Vagina (tissue), 2 donors: ENCODE results near the gene CIBAR2. TPM values are rescaled to one million over a fixed set of nuclear protein-coding genes. Genes with fewer than 3 reads are reported as not detected.

Source experiments
- DNase-seq, 2 donors: peaks; one replicate each; pipeline ENCODE4 v3.0.0-alpha.2; 2017; ENCODE audit errors: extremely low spot score in 2 of 2
- H3K27ac ChIP-seq: fragments of 200-600 bp; sonication (generic); one replicate; pipeline ENCODE4 v1.5.1; 2019
- H3K27me3 ChIP-seq: fragments of 200-600 bp; sonication (generic); one replicate; pipeline ENCODE4 v1.5.1; 2019
- H3K36me3 ChIP-seq, 2 donors: fragments of 200-600 bp; sonication (generic); one replicate each; pipeline ENCODE4 v1.5.1; 2017 to 2019
- H3K4me1 ChIP-seq: fragments of 200-600 bp; sonication (generic); one replicate; pipeline ENCODE4 v1.5.1; 2019
- H3K4me3 ChIP-seq, 2 donors: fragments of 200-600 bp; sonication (generic); 1 replicate in 1 of 2; 2 replicates in 1 of 2; pipeline ENCODE4 v1.5.1; 2016 to 2019
- H3K9me3 ChIP-seq: fragments of 200-600 bp; sonication (generic); one replicate; pipeline ENCODE4 v1.5.1; 2019
- POLR2A ChIP-seq, 2 donors: fragments of 450-650 bp; IDR thresholded peaks; one replicate each; pipeline ENCODE4 v1.6.1; 2017; ENCODE audit warnings: antibody characterized with exemption in 2 of 2, mild to moderate bottlenecking in 2 of 2, moderate library complexity in 2 of 2
- POLR2AphosphoS5 ChIP-seq, 2 donors: sonication (generic); formaldehyde crosslinking; IDR thresholded peaks; one replicate each; pipeline ENCODE4 v1.9.0; 2017; ENCODE audit warnings: antibody characterized with exemption in 2 of 2, mild to moderate bottlenecking in 2 of 2, low read depth in 1 of 2; ENCODE audit not compliant: insufficient read depth in 1 of 2
- intact Hi-C: fragments of 100-400 bp; cut with DNase I; formaldehyde crosslinking; loops from one replicate; pipeline ENCODE4 v1.15.1; 2023
- total RNA-seq: library from RNA; depleted of rRNA; stranded (reverse); fragments of >200 nt; gene quantifications from one replicate; pipeline ENCODE4 v1.2.3, GENCODE V29; 2016
- TF ChIP-seq, protein P1 (sequence below), 3 experiments: fragments of 450-650 bp in 2 of 3; fragments of 200-600 bp in 1 of 3; sonication (generic) in 1 of 3; IDR thresholded peaks; one replicate each; pipeline ENCODE4 v1.5.1; 2017 to 2019; ENCODE audit warnings: antibody characterized with exemption in 3 of 3, mild to moderate bottlenecking in 2 of 3, moderate library complexity in 2 of 3

The CIBAR2 gene
- total RNA-seq, 1 donor from 2014 or later: not detected

DNA sequence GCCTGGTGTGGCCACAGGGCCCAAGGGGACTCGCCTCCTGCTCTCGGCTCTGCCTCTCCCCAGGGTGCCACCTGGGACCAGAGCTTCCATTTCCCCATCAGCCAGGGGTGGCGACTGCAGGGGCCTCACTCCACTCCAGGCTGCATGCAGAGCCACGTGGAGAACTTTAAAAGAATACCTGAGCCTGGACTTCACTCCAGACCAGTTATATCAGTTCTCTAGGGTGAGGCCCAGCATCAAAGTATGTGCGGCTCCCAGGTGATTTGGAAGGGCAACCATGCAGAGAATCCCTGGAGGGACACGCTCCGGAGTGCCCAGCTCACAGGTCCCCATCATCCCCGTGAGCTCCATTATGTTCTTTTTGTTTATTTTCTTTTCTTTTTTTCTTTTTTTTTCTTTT lies 44.8 kb downstream of the CIBAR2 start:
- peaks cover 9% of the 10 kb centered on the region for H3K4me1 ChIP-seq
- intact Hi-C loops: no loop called here
- peaks cover 0 to 31% of the 10 kb centered on the region in 2 donors for H3K36me3 ChIP-seq
- no peak overlapping the region for H3K27ac ChIP-seq
- no peak for TF ChIP-seq POLR2A (IDR thresholded peaks at IDR 0.05)
- TF ChIP-seq, protein P1, sequence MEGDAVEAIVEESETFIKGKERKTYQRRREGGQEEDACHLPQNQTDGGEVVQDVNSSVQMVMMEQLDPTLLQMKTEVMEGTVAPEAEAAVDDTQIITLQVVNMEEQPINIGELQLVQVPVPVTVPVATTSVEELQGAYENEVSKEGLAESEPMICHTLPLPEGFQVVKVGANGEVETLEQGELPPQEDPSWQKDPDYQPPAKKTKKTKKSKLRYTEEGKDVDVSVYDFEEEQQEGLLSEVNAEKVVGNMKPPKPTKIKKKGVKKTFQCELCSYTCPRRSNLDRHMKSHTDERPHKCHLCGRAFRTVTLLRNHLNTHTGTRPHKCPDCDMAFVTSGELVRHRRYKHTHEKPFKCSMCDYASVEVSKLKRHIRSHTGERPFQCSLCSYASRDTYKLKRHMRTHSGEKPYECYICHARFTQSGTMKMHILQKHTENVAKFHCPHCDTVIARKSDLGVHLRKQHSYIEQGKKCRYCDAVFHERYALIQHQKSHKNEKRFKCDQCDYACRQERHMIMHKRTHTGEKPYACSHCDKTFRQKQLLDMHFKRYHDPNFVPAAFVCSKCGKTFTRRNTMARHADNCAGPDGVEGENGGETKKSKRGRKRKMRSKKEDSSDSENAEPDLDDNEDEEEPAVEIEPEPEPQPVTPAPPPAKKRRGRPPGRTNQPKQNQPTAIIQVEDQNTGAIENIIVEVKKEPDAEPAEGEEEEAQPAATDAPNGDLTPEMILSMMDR (IDR thresholded peaks at IDR 0.05): no peak
- TF ChIP-seq POLR2AphosphoS5 (IDR thresholded peaks at IDR 0.05; ENCODE audit: insufficient read depth in 1 of 2, low read depth in 1 of 2): no peak
- no peaks in the 10 kb centered on the region for H3K9me3 ChIP-seq
- H3K4me3 ChIP-seq: no peak overlapping the region
- no peak for DNase-seq
- no peaks in the 10 kb centered on the region for H3K27me3 ChIP-seq

DNA sequence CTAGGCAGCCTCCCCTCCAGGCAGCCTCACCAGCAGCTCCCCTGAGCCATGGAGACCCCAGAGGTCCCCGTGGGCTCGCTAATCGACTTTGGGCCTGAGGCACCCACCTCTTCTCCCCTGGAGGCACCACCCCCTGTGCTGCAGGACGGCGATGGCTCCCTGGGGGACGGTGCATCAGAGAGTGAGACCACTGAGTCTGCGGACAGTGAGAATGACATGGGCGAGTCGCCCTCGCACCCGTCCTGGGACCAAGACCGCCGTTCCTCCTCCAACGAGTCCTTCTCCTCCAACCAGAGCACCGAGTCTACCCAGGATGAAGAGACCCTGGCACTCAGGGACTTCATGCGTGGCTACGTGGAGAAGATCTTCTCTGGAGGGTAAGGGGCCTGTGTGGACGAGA lies 45.2 kb downstream of the CIBAR2 start:
- intact Hi-C loops: no loop called here
- TF ChIP-seq, protein P1 (IDR thresholded peaks at IDR 0.05): no peak
- no peak for DNase-seq
- Histone ChIP-seq H3K9me3 (no peaks in the 10 kb centered on the region), H3K4me3 (no peak overlapping the region), H3K4me1 (peaks cover 10% of the 10 kb centered on the region), H3K36me3 (peaks cover 0 to 31% of the 10 kb centered on the region in 2 donors), H3K27ac (no peak overlapping the region), H3K27me3 (no peaks in the 10 kb centered on the region)

DNA sequence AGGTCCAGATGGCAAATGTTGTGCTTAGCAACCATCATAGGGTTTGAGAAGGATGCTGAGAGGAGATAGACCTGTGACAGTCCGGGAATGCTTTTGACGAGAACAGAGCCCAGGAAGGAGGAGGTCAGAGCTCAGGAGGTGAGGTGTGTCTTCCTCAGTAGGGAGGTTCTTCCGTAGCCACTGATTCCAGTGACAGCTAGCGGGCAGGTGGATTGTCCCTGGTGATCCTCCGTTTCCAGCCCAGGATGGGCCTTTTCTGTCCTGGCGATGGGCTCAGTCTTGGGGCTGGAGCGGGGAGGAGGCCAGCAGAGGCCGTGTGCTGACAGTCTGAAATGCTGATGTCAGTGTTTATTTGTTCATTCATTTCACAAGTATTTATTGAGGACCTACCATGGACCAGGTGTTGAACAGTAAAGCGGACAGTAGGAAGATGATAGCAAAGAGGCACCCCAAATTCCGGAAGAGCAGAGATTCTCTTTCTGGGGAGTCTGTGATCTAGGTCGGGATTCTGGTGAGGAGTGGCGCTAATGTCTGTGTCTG lies 45.9 kb downstream of the CIBAR2 start:
- H3K27ac ChIP-seq: no peak overlapping the region
- TF ChIP-seq, protein P1 (IDR thresholded peaks at IDR 0.05): no peak
- TF ChIP-seq POLR2AphosphoS5 (IDR thresholded peaks at IDR 0.05; ENCODE audit: insufficient read depth in 1 of 2, low read depth in 1 of 2): no peak
- no peak for TF ChIP-seq POLR2A (IDR thresholded peaks at IDR 0.05)
- no peaks in the 10 kb centered on the region for H3K9me3 ChIP-seq
- H3K27me3 ChIP-seq: no peaks in the 10 kb centered on the region
- H3K4me3 ChIP-seq: no peak overlapping the region
- DNase-seq: no peak
- H3K36me3 ChIP-seq: peaks cover 0 to 31% of the 10 kb centered on the region in 2 donors
- H3K4me1 ChIP-seq: peaks cover 10% of the 10 kb centered on the region
- intact Hi-C loops: no loop called here

DNA sequence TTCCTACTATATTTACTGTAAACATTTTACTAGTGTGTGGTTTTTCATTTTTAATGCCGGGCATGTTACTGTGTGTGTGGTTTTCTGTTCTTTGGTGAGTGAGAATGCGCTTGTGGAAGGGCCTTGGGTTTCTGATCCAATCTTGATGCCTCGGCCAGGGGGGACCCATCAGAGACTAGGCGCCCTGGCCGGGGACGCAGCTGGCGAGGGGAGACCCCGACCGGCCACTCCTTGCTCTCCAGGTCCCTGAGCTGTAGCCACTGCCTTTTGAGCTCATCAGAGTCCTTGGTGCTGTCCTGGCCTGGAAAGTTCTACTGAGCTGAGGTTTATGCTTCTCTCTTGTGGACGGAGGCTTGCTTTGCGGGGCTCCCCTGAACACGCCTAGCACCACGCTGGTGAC lies 47.2 kb downstream of the CIBAR2 start:
- Histone ChIP-seq H3K4me1 (peaks cover 10% of the 10 kb centered on the region), H3K27ac (no peak overlapping the region), H3K9me3 (no peaks in the 10 kb centered on the region), H3K36me3 (peaks cover 0 to 31% of the 10 kb centered on the region in 2 donors), H3K27me3 (no peaks in the 10 kb centered on the region), H3K4me3 (no peak overlapping the region)
- TF ChIP-seq, protein P1 (IDR thresholded peaks at IDR 0.05): no peak
- no peak for TF ChIP-seq POLR2A (IDR thresholded peaks at IDR 0.05)
- TF ChIP-seq POLR2AphosphoS5 (IDR thresholded peaks at IDR 0.05; ENCODE audit: insufficient read depth in 1 of 2, low read depth in 1 of 2): no peak
- no peak for DNase-seq
- intact Hi-C loops: no loop called here

DNA sequence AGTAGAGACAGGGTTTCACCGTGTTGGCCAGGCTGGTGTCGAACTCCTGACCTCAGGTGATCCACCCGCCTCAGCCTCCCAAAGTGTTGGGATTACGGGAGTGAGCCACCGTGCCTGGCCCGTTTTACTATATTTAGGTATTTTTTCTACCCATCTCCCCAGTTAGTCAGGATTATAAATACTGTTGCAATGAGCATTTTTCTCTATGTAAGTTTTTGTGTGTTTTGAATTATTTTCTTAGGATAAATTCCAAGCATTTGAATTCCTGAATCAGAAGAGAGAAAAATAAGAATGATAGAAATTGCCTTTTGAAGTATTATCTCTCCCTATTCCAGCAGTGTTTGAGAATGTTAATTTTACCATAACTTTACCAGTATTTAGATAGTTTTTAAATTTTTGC lies 48.1 kb downstream of the CIBAR2 start:
- Histone ChIP-seq H3K4me3 (no peak overlapping the region), H3K9me3 (no peaks in the 10 kb centered on the region), H3K36me3 (peaks cover 0 to 25% of the 10 kb centered on the region in 2 donors), H3K27me3 (no peaks in the 10 kb centered on the region), H3K4me1 (peaks cover 10% of the 10 kb centered on the region), H3K27ac (no peak overlapping the region)
- no peak for DNase-seq
- TF ChIP-seq POLR2AphosphoS5 (IDR thresholded peaks at IDR 0.05; ENCODE audit: insufficient read depth in 1 of 2, low read depth in 1 of 2) (no peak), POLR2A (IDR thresholded peaks at IDR 0.05) (no peak)
- TF ChIP-seq, protein P1 (IDR thresholded peaks at IDR 0.05): no peak
- intact Hi-C loops: no loop called here
